GM21367 (cell line): ENCODE measurements around the gene MRPL9.

Source experiments
- ATAC-seq: cut with Tn5 transposase; IDR thresholded peaks from one replicate; pipeline ENCODE4 v1.9.1; 2021; ENCODE audit not compliant: unreplicated experiment

Gene MRPL9

GRCh38 chr1:151762941-151763921, at the start of gene MRPL9:
MRPL9 (minus strand) TSS chr1:151763496; CDS start chr1:151763479, 17 bp downstream.
- peak; percentile 85 for ATAC-seq

- ATAC-seq = no peak
Measured at GRCh38 chr1:151811181-151811580, 47.9 kb upstream of the MRPL9 start.

- ATAC-seq = no peak
Measured at GRCh38 chr1:151809985-151810556, 46.8 kb upstream of the MRPL9 start.

- no peak for ATAC-seq
Measured at GRCh38 chr1:151809290-151809984, 46.1 kb upstream of the MRPL9 start.

- no peak for ATAC-seq
Measured at GRCh38 chr1:151807766-151808165, 44.5 kb upstream of the MRPL9 start.

GRCh38 chr1:151807131-151807530, 43.8 kb upstream of the MRPL9 start:
- ATAC-seq = no peak

- ATAC-seq = no peak
Measured at GRCh38 chr1:151806170-151806569, 42.9 kb upstream of the MRPL9 start.

- ATAC-seq = no peak
Measured at GRCh38 chr1:151805066-151805820, 41.9 kb upstream of the MRPL9 start, which contains the start of gene LINGO4. LINGO4 (minus strand) TSS chr1:151805419; CDS start chr1:151802704, 2,715 bp downstream.

GRCh38 chr1:151803915-151804314, 40.6 kb upstream of the MRPL9 start:
- no peak for ATAC-seq

GRCh38 chr1:151803164-151803563, 39.9 kb upstream of the MRPL9 start:
- ATAC-seq = no peak

GRCh38 chr1:151802372-151802771, 39.1 kb upstream of the MRPL9 start:
- ATAC-seq = no peak

- ATAC-seq = no peak
Measured at GRCh38 chr1:151801846-151802245, 38.5 kb upstream of the MRPL9 start.

GRCh38 chr1:151801310-151801820, 38.1 kb upstream of the MRPL9 start:
- ATAC-seq = no peak

- ATAC-seq = no peak
Measured at GRCh38 chr1:151800830-151801229, 37.5 kb upstream of the MRPL9 start.

GRCh38 chr1:151799179-151800022, 36.1 kb upstream of the MRPL9 start:
- ATAC-seq = no peak

GRCh38 chr1:151798571-151798970, 35.3 kb upstream of the MRPL9 start:
- ATAC-seq = no peak

GRCh38 chr1:151790940-151791651, 27.8 kb upstream of the MRPL9 start:
- no peak for ATAC-seq

GRCh38 chr1:151790071-151790939, 27.0 kb upstream of the MRPL9 start, which contains the start of gene TDRKH:
TDRKH (minus strand) TSS chr1:151790500; CDS start chr1:151783022, 7,478 bp downstream.
- ATAC-seq = peak; percentile 90
